Measurements from ENCODE around the gene ZC3H7A.

ZC3H7A gene

DNA sequence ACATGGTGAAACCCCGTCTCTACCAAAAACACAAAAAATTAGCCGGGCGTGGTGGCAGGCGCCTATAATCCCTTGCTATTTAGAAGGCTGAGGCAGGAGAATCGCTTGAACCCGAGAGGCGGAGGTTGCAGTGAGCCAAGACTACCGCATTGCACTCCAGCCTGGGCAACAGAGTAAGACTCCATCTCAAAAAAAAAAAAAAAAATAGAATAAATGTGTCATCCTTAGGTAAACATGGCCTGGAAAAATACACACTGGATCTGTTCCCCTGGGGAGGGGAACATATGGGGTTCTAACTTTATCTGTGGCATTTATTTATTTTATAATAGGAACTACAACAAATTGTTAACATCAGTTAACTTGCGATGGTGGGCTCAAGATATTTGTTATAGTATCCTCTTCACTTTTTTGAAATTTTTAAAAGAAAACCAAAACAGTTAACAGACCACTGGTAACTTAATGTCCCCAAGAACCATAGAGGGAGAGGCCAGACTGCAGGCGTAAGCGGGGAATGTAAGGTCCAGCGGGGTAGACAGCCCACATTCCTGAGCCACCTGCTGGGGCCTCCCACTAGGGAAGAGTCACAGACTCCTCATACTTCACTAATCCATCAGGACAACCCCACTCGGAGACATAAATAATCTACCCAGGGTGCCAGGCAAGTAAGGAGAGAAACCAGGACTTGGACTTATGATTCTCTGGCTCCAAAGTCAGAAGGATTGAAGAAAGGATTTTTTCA is 41.9 kb downstream of the ZC3H7A start:
- TF ChIP-seq, protein P1, sequence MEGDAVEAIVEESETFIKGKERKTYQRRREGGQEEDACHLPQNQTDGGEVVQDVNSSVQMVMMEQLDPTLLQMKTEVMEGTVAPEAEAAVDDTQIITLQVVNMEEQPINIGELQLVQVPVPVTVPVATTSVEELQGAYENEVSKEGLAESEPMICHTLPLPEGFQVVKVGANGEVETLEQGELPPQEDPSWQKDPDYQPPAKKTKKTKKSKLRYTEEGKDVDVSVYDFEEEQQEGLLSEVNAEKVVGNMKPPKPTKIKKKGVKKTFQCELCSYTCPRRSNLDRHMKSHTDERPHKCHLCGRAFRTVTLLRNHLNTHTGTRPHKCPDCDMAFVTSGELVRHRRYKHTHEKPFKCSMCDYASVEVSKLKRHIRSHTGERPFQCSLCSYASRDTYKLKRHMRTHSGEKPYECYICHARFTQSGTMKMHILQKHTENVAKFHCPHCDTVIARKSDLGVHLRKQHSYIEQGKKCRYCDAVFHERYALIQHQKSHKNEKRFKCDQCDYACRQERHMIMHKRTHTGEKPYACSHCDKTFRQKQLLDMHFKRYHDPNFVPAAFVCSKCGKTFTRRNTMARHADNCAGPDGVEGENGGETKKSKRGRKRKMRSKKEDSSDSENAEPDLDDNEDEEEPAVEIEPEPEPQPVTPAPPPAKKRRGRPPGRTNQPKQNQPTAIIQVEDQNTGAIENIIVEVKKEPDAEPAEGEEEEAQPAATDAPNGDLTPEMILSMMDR (IDR thresholded peaks at IDR 0.05; ENCODE audit: insufficient read depth, low read depth, low read length, missing control alignments), result no peak

DNA sequence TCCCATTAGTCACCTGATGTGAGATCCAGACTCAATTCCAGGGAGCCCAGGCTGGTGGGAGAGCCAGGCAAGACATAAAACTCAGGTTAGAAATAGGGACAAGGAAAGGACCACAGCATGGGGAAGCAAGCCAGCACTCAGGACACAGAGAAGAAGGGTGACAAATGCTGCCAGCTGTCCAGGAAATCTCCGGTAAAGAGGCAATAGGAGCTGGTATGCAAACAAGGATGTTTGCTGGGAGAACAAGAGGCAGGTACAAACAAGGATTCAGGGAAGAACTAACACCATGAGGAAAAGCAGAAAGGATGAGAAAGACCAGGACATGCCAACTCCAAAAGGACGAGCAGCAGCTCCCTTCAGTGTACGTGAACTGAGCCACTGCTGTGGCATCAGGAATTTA is 44.2 kb downstream of the ZC3H7A start:
- DNase-seq (ENCODE audit: low read depth), result no peak
- TF ChIP-seq, protein P1 (IDR thresholded peaks at IDR 0.05; ENCODE audit: insufficient read depth, low read depth, low read length, missing control alignments), result no peak

More for the DNA sequence above, 41.9 kb downstream of the ZC3H7A start:
- no peak overlapping the region for H3K4me3 ChIP-seq (ENCODE audit: low read length)
- DNase-seq (ENCODE audit: low read depth), result no peak

GRCh38 chr16:11750056-11750455 is 47.0 kb downstream of the ZC3H7A start:
- no peak overlapping the region for H3K4me3 ChIP-seq (ENCODE audit: low read length)
- DNase-seq (ENCODE audit: low read depth), result no peak

More for the DNA sequence above, 44.2 kb downstream of the ZC3H7A start:
- no peak overlapping the region for H3K4me3 ChIP-seq (ENCODE audit: low read length)

GRCh38 chr16:11748404-11749254 is 48.4 kb downstream of the ZC3H7A start:
- TF ChIP-seq, protein P1 (IDR thresholded peaks at IDR 0.05; ENCODE audit: insufficient read depth, low read depth, low read length, missing control alignments), result no peak
- no peak overlapping the region for H3K4me3 ChIP-seq (ENCODE audit: low read length)
- no peak for DNase-seq (ENCODE audit: low read depth)

More at GRCh38 chr16:11750056-11750455, 47.0 kb downstream of the ZC3H7A start:
- TF ChIP-seq, protein P1 (IDR thresholded peaks at IDR 0.05; ENCODE audit: insufficient read depth, low read depth, low read length, missing control alignments), result no peak

- TF ChIP-seq, protein P1 (IDR thresholded peaks at IDR 0.05; ENCODE audit: insufficient read depth, low read depth, low read length, missing control alignments), result no peak
- no peak overlapping the region for H3K4me3 ChIP-seq (ENCODE audit: low read length)
- DNase-seq (ENCODE audit: low read depth), result no peak
Observed at GRCh38 chr16:11747949-11748403, 49.1 kb downstream of the ZC3H7A start.

DNA sequence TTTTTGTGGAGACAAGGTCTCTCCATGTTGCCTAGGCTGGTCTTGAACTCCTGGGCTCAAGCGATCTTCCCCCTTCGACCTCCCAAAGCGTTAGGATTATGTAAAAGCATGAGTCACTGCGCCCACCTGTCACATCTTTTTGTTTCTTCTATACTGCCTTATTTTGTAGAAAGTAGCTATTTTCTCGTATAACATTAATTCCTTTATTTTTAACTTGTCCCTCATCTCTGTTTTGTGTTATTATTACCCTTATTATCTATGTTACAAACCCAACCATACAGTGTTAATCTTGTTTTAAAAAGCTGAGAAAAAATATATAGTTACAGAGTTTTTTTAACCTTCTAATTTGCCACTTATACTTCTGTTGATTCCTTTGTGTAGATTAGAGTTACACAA is 53.0 kb downstream of the ZC3H7A start:
- TF ChIP-seq, protein P1 (IDR thresholded peaks at IDR 0.05; ENCODE audit: insufficient read depth, low read depth, low read length, missing control alignments), result no peak
- H3K4me3 ChIP-seq (ENCODE audit: low read length), result no peak overlapping the region
- no peak for DNase-seq (ENCODE audit: low read depth)
